ENCODE measurements around the gene MRPL2.

DNA sequence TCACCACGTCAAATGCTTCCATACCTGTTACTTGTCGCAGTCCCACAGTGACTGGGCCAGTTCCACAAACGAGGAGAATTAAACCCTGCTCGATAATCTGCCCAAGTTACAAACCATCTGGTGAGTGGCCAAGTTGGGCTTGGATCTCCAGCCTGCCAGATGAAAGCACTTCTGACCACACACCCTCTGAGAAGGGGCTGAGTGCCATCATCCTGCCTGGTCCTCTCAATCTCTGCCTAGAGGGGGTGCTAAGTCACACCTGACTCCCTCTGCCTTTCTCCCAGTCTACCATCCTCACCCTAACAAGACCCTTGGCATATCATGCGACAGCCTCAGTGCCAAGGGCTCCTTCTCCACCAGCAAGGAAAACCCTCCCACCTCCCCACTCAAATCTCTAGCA lies 22.0 kb downstream of the MRPL2 start:
- TF ChIP-seq, protein P1, sequence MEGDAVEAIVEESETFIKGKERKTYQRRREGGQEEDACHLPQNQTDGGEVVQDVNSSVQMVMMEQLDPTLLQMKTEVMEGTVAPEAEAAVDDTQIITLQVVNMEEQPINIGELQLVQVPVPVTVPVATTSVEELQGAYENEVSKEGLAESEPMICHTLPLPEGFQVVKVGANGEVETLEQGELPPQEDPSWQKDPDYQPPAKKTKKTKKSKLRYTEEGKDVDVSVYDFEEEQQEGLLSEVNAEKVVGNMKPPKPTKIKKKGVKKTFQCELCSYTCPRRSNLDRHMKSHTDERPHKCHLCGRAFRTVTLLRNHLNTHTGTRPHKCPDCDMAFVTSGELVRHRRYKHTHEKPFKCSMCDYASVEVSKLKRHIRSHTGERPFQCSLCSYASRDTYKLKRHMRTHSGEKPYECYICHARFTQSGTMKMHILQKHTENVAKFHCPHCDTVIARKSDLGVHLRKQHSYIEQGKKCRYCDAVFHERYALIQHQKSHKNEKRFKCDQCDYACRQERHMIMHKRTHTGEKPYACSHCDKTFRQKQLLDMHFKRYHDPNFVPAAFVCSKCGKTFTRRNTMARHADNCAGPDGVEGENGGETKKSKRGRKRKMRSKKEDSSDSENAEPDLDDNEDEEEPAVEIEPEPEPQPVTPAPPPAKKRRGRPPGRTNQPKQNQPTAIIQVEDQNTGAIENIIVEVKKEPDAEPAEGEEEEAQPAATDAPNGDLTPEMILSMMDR (IDR thresholded peaks at IDR 0.05; ENCODE audit: insufficient read depth, low read depth, low read length), result no peak
- TF ChIP-seq EZH2 (IDR thresholded peaks at IDR 0.05; ENCODE audit: insufficient read depth, low read length), result no peak
